ENCODE data around the gene UNC5CL.

UNC5CL gene

GRCh38 chr6:41062056-41062455, 23.0 kb upstream of the UNC5CL start:
- no peak for DNase-seq (ENCODE audit: low read depth)

- DNase-seq (ENCODE audit: low read depth) = no peak
These were observed 22.2 kb upstream of the UNC5CL start for GRCh38 chr6:41061196-41061726.

DNA sequence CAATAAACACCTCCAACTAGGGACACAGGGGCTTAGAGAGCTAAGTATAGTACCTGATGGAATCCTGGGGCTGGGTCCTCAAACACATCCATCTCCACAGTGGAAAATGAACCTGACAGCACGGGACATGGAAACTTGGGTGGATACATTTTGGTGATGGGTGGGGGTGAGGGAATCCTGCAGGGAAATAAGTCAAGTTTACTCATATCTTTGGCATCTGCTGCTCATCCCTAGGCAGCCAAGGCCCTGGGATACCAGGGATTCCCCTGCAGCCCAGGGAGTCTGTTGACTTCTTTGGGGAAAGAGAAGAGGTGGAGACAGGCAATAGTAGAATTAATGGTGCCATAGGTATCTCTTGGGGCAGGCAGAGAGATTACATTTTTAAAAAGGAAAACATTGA, 20.5 kb upstream of the UNC5CL start:
- DNase-seq (ENCODE audit: low read depth) = no peak

DNA sequence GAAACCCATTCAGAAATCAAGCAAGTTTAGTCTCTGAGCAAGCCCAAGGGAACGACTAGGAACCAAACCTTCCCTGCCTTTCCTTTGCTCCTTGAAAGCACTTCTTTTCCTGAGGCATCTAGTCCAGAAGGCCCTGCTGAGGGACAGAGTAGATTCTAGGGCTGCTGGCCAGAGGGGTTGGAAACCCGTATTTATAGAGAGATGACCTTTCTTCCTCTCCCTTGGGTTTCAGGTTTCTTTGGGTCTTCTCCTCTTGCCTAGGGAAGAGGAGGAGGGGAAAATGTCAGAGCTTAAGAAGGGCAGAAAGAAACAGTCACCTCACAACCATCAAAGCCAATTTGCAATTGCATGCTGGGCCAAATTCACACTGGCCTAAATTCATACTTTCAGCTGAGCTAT, 19.8 kb upstream of the UNC5CL start:
- DNase-seq (ENCODE audit: low read depth) = no peak

GRCh38 chr6:41056768-41057490, 17.9 kb upstream of the UNC5CL start:
- no peak for DNase-seq (ENCODE audit: low read depth)

GRCh38 chr6:41055149-41055548, 16.1 kb upstream of the UNC5CL start:
- DNase-seq (ENCODE audit: low read depth) = no peak

DNA sequence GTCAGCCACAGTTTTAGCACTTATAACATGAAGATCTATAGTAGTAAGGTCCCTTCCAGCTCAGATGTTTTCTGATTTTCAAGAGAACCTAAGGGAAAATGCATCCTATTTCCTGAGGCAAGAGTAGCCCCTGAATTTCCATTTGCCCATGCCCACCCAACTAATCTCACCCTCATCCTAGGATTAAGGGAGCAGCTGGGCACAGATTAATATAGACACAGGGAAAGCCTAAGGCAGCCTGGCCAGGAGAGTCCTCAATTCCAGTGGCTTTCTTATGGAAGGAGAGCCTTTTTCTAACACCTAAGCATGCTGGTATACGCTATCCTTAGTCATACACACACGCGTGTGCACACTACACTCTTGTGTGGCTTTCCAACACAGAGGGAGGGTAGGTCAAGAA, 15.5 kb upstream of the UNC5CL start:
- DNase-seq (ENCODE audit: low read depth) = no peak

- no peak for DNase-seq (ENCODE audit: low read depth)
These were observed 14.0 kb upstream of the UNC5CL start, which contains the start of gene APOBEC2 for GRCh38 chr6:41053041-41053440. APOBEC2 (plus strand) TSS chr6:41053202; CDS start chr6:41053348, 146 bp downstream.

- no peak for DNase-seq (ENCODE audit: low read depth)
These were observed 12.9 kb upstream of the UNC5CL start for GRCh38 chr6:41051873-41052272.

DNA sequence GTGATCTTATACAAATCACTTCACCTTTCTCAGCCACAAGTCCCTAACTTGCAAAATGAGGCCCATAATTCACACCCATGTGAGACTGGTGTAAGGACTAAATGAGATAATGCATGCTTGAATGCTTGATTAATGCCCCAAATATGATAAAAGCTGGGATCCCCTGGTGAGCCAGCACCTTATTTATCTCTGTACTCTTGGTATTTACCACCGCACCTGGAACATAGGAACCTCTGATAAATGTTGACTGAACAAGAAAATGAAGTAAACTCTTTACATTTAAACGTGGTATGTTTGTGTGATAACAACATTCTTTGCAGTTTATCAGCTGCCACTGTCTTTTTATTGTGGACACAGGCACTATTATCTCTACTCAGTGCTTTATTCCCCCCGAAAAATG, 11.5 kb upstream of the UNC5CL start:
- no peak for DNase-seq (ENCODE audit: low read depth)

DNA sequence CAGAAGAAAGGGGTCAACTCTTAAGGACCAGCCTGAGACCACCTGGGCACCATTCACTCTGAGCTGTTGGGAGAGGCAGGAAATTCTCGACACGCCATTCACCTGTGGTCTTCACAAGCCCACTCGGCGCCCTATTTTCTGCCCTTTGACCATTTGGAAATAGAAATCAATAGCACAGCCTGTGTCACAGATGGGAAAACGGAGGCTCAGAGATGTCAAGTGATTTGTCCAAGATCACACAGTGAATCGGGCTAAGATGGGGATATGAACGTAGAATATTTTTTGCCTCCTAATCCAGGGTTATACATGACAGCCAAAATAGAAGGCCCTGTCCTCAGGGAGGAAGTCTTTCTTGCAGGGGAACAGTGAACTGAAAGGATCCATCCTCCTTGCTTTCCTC, 10.9 kb upstream of the UNC5CL start:
- DNase-seq (ENCODE audit: low read depth) = no peak

DNA sequence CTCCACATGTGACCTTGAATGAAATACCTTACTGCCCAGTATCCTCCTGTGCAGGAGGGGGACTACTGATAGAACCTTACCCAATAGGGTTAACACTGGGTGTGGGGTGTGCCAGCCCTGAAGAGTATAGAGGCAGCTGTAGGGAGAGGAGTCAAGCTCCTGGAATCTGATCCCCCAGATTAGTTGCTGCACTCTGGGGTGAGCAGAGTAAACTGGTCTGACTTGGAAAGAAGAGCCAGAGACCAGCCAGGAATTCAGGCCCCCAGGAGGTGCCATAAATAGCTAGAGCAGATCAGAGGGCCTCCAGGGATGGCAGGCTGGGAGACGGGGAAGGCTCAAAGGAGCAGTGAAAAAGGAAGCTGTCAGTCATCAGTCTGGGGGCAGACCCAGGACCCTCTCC, 10.5 kb upstream of the UNC5CL start:
- DNase-seq (ENCODE audit: low read depth) = no peak

DNA sequence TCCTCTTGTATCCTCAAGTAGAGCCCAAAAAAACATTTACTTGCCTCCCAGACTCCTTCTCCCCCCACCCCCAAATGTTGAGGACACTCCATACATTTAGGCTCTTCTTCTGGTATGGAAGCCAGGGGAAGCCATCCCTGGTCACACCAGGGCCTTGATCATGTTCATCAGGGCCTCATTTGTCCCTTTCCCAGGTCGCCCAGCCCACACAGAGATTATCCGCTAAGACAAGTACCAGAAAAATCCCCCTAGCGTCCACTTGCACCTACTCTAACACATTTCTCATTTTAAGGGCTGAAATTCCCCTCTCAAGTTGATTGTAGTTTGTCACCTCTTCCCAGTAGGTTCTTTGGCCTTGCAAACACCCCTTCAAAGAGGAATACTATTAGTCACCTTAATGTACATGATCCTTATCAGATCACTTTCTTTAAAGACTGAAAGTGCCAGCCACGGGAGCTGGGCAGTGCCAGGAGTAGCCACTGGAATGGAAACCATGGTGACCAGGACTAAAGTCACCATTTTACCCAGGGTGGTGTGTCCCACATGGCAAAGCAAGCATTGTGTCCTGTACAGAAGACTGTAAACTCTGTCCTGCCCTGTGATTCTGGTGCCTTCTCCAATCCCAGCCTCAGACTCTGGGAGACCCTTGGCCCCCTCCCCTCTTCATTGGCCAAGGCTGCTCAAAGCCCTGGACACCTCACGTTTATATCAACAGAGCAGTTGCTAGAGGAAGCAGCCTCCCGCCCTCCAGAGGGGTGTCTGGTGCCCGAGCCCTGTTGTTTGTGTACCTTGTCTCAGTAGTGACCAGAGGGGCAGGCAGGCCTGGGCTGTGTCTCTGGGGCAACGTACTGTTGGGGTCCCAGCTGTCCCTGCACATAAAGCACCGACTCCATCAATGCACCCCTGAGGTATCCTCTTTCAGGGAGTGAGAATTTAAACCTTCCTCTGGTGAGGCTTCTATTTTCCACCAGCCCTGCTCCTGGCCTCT, 9.0 kb upstream of the UNC5CL start:
- no peak for DNase-seq (ENCODE audit: low read depth)

DNA sequence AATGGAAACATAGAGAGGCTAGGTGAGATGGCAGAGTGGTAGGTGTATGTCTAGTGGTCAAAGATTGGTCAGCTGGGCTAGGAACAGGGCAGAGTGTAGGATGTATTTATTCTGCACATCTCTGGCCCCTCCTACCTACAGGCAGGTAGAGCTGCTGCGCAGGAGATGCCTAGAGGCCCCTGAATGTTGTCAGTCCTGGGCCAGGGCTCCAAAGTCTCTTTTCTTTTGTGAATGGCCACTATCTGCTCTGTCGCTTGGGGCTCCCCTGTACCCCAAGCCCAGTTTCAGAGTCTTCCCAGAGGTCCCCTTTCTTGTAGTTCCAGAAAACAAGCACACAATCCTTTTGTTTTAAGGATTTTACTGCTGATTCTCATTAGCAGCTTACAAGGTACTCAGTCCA, 8.3 kb upstream of the UNC5CL start:
- no peak for DNase-seq (ENCODE audit: low read depth)

- no peak for DNase-seq (ENCODE audit: low read depth)
These were observed 7.1 kb upstream of the UNC5CL start for GRCh38 chr6:41046084-41046483.

DNA sequence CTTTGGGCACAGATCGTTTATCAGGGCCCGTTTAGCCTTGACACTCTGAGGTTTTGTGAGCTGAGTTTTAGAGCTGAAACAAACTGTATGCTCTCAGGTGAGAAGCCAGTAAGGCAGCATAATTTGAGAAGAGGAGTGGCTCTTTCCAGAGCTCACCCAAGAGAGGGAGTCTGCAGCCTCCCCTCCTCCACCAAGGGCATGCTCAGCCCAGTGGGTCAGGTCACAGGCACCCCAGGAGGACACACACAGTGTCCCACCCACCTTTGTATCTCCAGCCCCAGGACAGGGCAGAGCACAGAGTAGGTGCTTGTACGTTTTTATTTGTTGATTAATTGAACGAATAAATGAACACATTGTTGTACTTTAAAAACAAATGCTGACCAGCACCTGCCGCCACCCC, 6.6 kb upstream of the UNC5CL start:
- no peak for DNase-seq (ENCODE audit: low read depth)

GRCh38 chr6:41043151-41043550, 4.1 kb upstream of the UNC5CL start:
- no peak for DNase-seq (ENCODE audit: low read depth)

- DNase-seq (ENCODE audit: low read depth) = no peak
These were observed 3.4 kb upstream of the UNC5CL start, which contains the start of gene TSPO2 for GRCh38 chr6:41042226-41043055. TSPO2 (plus strand) TSS chr6:41042467; CDS start chr6:41042986, 519 bp downstream.

DNA sequence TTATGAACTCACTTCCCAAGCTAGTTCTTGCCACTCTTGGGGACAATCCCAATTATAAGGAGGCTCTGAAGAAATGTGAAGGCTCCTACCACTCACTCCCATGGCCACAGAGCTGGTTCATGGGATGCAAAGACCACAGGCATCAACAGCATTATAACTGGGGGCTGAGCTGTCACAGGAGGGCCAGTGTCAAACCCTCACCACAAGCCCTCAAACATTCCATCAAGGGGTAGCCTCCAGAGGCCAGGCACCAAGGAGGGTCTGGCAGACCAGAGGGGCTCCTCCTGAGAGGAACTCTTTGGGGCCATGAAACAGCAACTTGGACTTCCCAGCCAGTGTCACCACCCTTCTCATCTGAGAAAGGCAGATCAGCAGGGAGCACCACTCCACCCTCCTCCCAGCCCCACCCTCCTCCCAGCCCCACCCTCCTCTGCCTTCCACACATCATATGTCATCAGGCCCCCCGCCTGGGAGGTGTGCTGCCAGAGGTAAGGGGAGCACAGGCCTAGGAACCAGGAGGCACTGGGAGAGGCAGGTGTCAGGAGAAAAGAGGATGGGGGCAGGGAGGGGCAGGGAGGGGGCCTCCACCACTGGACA, 2.0 kb upstream of the UNC5CL start:
- DNase-seq (ENCODE audit: low read depth) = no peak

GRCh38 chr6:41040101-41040939, 1.3 kb upstream of the UNC5CL start:
- DNase-seq (ENCODE audit: low read depth) = no peak

GRCh38 chr6:41038205-41038604, 816 bp downstream of the UNC5CL start:
- no peak for DNase-seq (ENCODE audit: low read depth)
